Smooth muscle cell (in vitro differentiated cells): ENCODE measurements around the gene IFIT2. TPM values are rescaled to one million over a fixed set of nuclear protein-coding genes. Genes with fewer than 3 reads are reported as not detected.

Source experiments
- DNase-seq: peaks from one replicate; lab custom pipeline; 2025; ENCODE audit not compliant: unreplicated experiment; lab: John Stamatoyannopoulos, UW
- H2AFZ ChIP-seq: fragments of 200-600 bp; sonication (generic); 2 replicates; pipeline ENCODE4 v1.6.0; 2016; ENCODE audit warnings: antibody characterized with exemption, low read depth, mild to moderate bottlenecking
- H3F3A ChIP-seq: fragments of 200-600 bp; sonication (generic); 2 replicates; pipeline ENCODE4 v1.6.0; 2017; ENCODE audit warnings: antibody characterized with exemption, low read depth
- H3K27ac ChIP-seq: fragments of 200-600 bp; sonication (generic); 2 replicates; pipeline ENCODE4 v1.5.1; 2016; ENCODE audit warnings: low read depth, mild to moderate bottlenecking
- H3K27me3 ChIP-seq: fragments of 200-600 bp; sonication (generic); 2 replicates; pipeline ENCODE4 v1.6.1; 2016; ENCODE audit warnings: low read depth, mild to moderate bottlenecking
- H3K36me3 ChIP-seq: fragments of 200-600 bp; sonication (generic); 2 replicates; pipeline ENCODE4 v1.5.1; 2016; ENCODE audit warnings: low read depth
- H3K4me1 ChIP-seq: fragments of 200-600 bp; sonication (generic); 2 replicates; pipeline ENCODE4 v1.5.1; 2016; ENCODE audit warnings: low read depth
- H3K4me2 ChIP-seq: fragments of 200-600 bp; sonication (generic); 2 replicates; pipeline ENCODE4 v1.6.0; 2016; ENCODE audit warnings: mild to moderate bottlenecking
- H3K4me3 ChIP-seq: fragments of 200-600 bp; sonication (generic); 2 replicates; pipeline ENCODE4 v1.5.1; 2016; ENCODE audit warnings: mild to moderate bottlenecking
- H3K79me2 ChIP-seq: fragments of 200-600 bp; sonication (generic); 2 replicates; pipeline ENCODE4 v1.6.0; 2016; ENCODE audit warnings: low read depth, mild to moderate bottlenecking
- H3K9ac ChIP-seq: fragments of 200-600 bp; sonication (generic); 2 replicates; pipeline ENCODE4 v1.6.0; 2016; ENCODE audit warnings: low read depth
- H3K9me3 ChIP-seq: fragments of 200-600 bp; sonication (generic); replicated peaks from 2 replicates; pipeline ENCODE4 v1.5.1; 2016; ENCODE audit warnings: low read depth
- H4K20me1 ChIP-seq: fragments of 200-600 bp; sonication (generic); 2 replicates; pipeline ENCODE4 v1.6.0; 2016; ENCODE audit warnings: low read depth
- WGBS: methylation state at CpG from one replicate; pipeline ENCODE4 v1.1.7; 2016; ENCODE audit warnings: low lambda C conversion rate; 5-methylcytosine and 5-hydroxymethylcytosine counted together
- polyA plus RNA-seq: library from polyadenylated mRNA; unstranded; fragments of >200 nt; fragmentation: Nextera tagmentation; extraction: Ambion mirVana; gene quantifications from 2 replicates; pipeline ENCODE4 v1.2.1, GENCODE V29; 2016
- total RNA-seq: library from RNA; depleted of rRNA; stranded (reverse); fragments of >200 nt; gene quantifications from 2 replicates; pipeline ENCODE4 v1.2.3, GENCODE V29; 2014
- TF ChIP-seq, protein P1 (sequence below): fragments of 200-600 bp; sonication (generic); IDR thresholded peaks from 2 replicates; pipeline ENCODE4 v1.5.1; 2017; ENCODE audit warnings: borderline replicate concordance, mild to moderate bottlenecking, antibody characterized with exemption; ENCODE audit not compliant: insufficient read depth, poor library complexity, severe bottlenecking

The IFIT2 gene
- total and polyA plus RNA-seq, 2 experiments from 2014 or later, result 0.27 to 1.5 TPM

- no peak for DNase-seq
- WGBS, result 35% methylated on average over 1 of the region's 1 CpG
- Histone ChIP-seq H3K27me3 (no peaks in the 10 kb centered on the region), H3K4me1 (no peaks in the 10 kb centered on the region), H3K27ac (no peak overlapping the region), H3F3A (peaks cover 7% of the 10 kb centered on the region), H3K9me3 (no peaks in the 10 kb centered on the region), H3K9ac (no peak overlapping the region), H2AFZ (no peak overlapping the region), H3K79me2 (no peaks in the 10 kb centered on the region), H4K20me1 (no peaks in the 10 kb centered on the region), H3K36me3 (no peaks in the 10 kb centered on the region), H3K4me3 (no peak overlapping the region), H3K4me2 (no peak overlapping the region)
- TF ChIP-seq, protein P1, sequence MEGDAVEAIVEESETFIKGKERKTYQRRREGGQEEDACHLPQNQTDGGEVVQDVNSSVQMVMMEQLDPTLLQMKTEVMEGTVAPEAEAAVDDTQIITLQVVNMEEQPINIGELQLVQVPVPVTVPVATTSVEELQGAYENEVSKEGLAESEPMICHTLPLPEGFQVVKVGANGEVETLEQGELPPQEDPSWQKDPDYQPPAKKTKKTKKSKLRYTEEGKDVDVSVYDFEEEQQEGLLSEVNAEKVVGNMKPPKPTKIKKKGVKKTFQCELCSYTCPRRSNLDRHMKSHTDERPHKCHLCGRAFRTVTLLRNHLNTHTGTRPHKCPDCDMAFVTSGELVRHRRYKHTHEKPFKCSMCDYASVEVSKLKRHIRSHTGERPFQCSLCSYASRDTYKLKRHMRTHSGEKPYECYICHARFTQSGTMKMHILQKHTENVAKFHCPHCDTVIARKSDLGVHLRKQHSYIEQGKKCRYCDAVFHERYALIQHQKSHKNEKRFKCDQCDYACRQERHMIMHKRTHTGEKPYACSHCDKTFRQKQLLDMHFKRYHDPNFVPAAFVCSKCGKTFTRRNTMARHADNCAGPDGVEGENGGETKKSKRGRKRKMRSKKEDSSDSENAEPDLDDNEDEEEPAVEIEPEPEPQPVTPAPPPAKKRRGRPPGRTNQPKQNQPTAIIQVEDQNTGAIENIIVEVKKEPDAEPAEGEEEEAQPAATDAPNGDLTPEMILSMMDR, result no peak
Observed at GRCh38 chr10:89266721-89267453, 35.0 kb upstream of the IFIT2 start.

- H3K27ac ChIP-seq, result no peak overlapping the region
- H3K27me3 ChIP-seq, result no peaks in the 10 kb centered on the region
- H3K4me2 ChIP-seq, result no peak overlapping the region
- no peaks in the 10 kb centered on the region for H3K4me1 ChIP-seq
- H3K9me3 ChIP-seq, result no peaks in the 10 kb centered on the region
- no peaks in the 10 kb centered on the region for H3K79me2 ChIP-seq
- no peak for DNase-seq
- H3K36me3 ChIP-seq, result no peaks in the 10 kb centered on the region
- TF ChIP-seq, protein P1, result no peak
- no peaks in the 10 kb centered on the region for H4K20me1 ChIP-seq
- no peak overlapping the region for H2AFZ ChIP-seq
- no peak overlapping the region for H3K9ac ChIP-seq
- WGBS, result 96% methylated on average over 3 of the region's 3 CpGs
- H3K4me3 ChIP-seq, result no peak overlapping the region
- H3F3A ChIP-seq, result no peaks in the 10 kb centered on the region
Observed at GRCh38 chr10:89269433-89270152, 32.3 kb upstream of the IFIT2 start.

DNA sequence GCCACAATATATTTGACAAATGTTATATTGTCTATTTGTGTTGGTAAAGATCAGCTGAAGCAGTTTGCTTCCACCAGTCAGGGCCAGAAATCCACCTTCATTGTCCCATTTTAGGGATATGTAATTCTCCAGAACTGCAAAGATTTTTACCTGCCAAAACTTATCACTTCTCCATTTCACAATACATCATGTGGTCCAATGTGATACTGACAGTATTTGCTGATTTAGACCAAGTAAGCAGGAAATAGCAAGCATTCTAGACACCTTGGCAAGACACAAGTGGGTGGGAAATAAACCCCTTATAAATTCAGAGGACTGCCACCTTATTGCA, 31.7 kb upstream of the IFIT2 start:
- H3F3A ChIP-seq, result no peaks in the 10 kb centered on the region
- no peaks in the 10 kb centered on the region for H3K27me3 ChIP-seq
- no peak overlapping the region for H3K4me3 ChIP-seq
- no peak for DNase-seq
- no peaks in the 10 kb centered on the region for H3K4me1 ChIP-seq
- no peaks in the 10 kb centered on the region for H3K36me3 ChIP-seq
- no peaks in the 10 kb centered on the region for H3K9me3 ChIP-seq
- no peak overlapping the region for H3K9ac ChIP-seq
- no peak overlapping the region for H3K27ac ChIP-seq
- TF ChIP-seq, protein P1, result no peak
- no peak overlapping the region for H2AFZ ChIP-seq
- H3K4me2 ChIP-seq, result no peak overlapping the region
- H4K20me1 ChIP-seq, result no peaks in the 10 kb centered on the region
- H3K79me2 ChIP-seq, result no peaks in the 10 kb centered on the region
